Smooth muscle cell (in vitro differentiated cells): ENCODE data around the gene ADISSP. TPM values are rescaled to one million over a fixed set of nuclear protein-coding genes. Genes with fewer than 3 reads are reported as not detected.
A peak's percentile ranks its signal among the peaks of the same experiment; 100 is the strongest.

ENCODE experiments used
- DNase-seq: peaks from one replicate; lab custom pipeline; 2025; ENCODE audit not compliant: unreplicated experiment; lab: John Stamatoyannopoulos, UW
- H2AFZ ChIP-seq: fragments of 200-600 bp; sonication (generic); 2 replicates; pipeline ENCODE4 v1.6.0; 2016; ENCODE audit warnings: antibody characterized with exemption, low read depth, mild to moderate bottlenecking
- H3F3A ChIP-seq: fragments of 200-600 bp; sonication (generic); 2 replicates; pipeline ENCODE4 v1.6.0; 2017; ENCODE audit warnings: antibody characterized with exemption, low read depth
- H3K27ac ChIP-seq: fragments of 200-600 bp; sonication (generic); 2 replicates; pipeline ENCODE4 v1.5.1; 2016; ENCODE audit warnings: low read depth, mild to moderate bottlenecking
- H3K27me3 ChIP-seq: fragments of 200-600 bp; sonication (generic); 2 replicates; pipeline ENCODE4 v1.6.1; 2016; ENCODE audit warnings: low read depth, mild to moderate bottlenecking
- H3K36me3 ChIP-seq: fragments of 200-600 bp; sonication (generic); 2 replicates; pipeline ENCODE4 v1.5.1; 2016; ENCODE audit warnings: low read depth
- H3K4me1 ChIP-seq: fragments of 200-600 bp; sonication (generic); 2 replicates; pipeline ENCODE4 v1.5.1; 2016; ENCODE audit warnings: low read depth
- H3K4me2 ChIP-seq: fragments of 200-600 bp; sonication (generic); 2 replicates; pipeline ENCODE4 v1.6.0; 2016; ENCODE audit warnings: mild to moderate bottlenecking
- H3K4me3 ChIP-seq: fragments of 200-600 bp; sonication (generic); 2 replicates; pipeline ENCODE4 v1.5.1; 2016; ENCODE audit warnings: mild to moderate bottlenecking
- H3K79me2 ChIP-seq: fragments of 200-600 bp; sonication (generic); 2 replicates; pipeline ENCODE4 v1.6.0; 2016; ENCODE audit warnings: low read depth, mild to moderate bottlenecking
- H3K9ac ChIP-seq: fragments of 200-600 bp; sonication (generic); 2 replicates; pipeline ENCODE4 v1.6.0; 2016; ENCODE audit warnings: low read depth
- H3K9me3 ChIP-seq: fragments of 200-600 bp; sonication (generic); replicated peaks from 2 replicates; pipeline ENCODE4 v1.5.1; 2016; ENCODE audit warnings: low read depth
- H4K20me1 ChIP-seq: fragments of 200-600 bp; sonication (generic); 2 replicates; pipeline ENCODE4 v1.6.0; 2016; ENCODE audit warnings: low read depth
- CTCF ChIP-seq: fragments of 200-600 bp; sonication (generic); IDR thresholded peaks from 2 replicates; pipeline ENCODE4 v1.5.1; 2017; ENCODE audit warnings: borderline replicate concordance, mild to moderate bottlenecking, antibody characterized with exemption; ENCODE audit not compliant: insufficient read depth, poor library complexity, severe bottlenecking
- WGBS: methylation state at CpG from one replicate; pipeline ENCODE4 v1.1.7; 2016; ENCODE audit warnings: low lambda C conversion rate; 5-methylcytosine and 5-hydroxymethylcytosine counted together
- polyA plus RNA-seq: library from polyadenylated mRNA; unstranded; fragments of >200 nt; fragmentation: Nextera tagmentation; extraction: Ambion mirVana; gene quantifications from 2 replicates; pipeline ENCODE4 v1.2.1, GENCODE V29; 2016
- total RNA-seq: library from RNA; depleted of rRNA; stranded (reverse); fragments of >200 nt; gene quantifications from 2 replicates; pipeline ENCODE4 v1.2.3, GENCODE V29; 2014

The ADISSP gene
- total and polyA plus RNA-seq, 2 experiments from 2014 or later, result 7.6 to 46.7 TPM

- 81% methylated on average over 2 of the region's 2 CpGs for WGBS
- Histone ChIP-seq H4K20me1 (peaks cover 3% of the 10 kb centered on the region), H3K4me3 (no peak overlapping the region), H3F3A (peaks cover 2% of the 10 kb centered on the region), H2AFZ (no peak overlapping the region), H3K4me1 (peaks cover 5% of the 10 kb centered on the region), H3K27ac (no peak overlapping the region), H3K4me2 (no peak overlapping the region), H3K36me3 (no peaks in the 10 kb centered on the region), H3K9ac (no peak overlapping the region), H3K27me3 (peaks cover 48% of the 10 kb centered on the region), H3K9me3 (no peaks in the 10 kb centered on the region), H3K79me2 (no peaks in the 10 kb centered on the region)
- no peak for DNase-seq
- TF ChIP-seq CTCF, result no peak
These were observed 20.1 kb downstream of the ADISSP start for GRCh38 chr20:3747471-3747870.

GRCh38 chr20:3745686-3746173, 21.8 kb downstream of the ADISSP start:
- TF ChIP-seq CTCF, result no peak
- peaks cover 35% of the 10 kb centered on the region for H3K27me3 ChIP-seq
- H3K9me3 ChIP-seq, result no peaks in the 10 kb centered on the region
- no peak overlapping the region for H3K9ac ChIP-seq
- no peak for DNase-seq
- H3K4me1 ChIP-seq, result no peaks in the 10 kb centered on the region
- no peaks in the 10 kb centered on the region for H3F3A ChIP-seq
- H3K36me3 ChIP-seq, result no peaks in the 10 kb centered on the region
- H3K4me2 ChIP-seq, result no peak overlapping the region
- 75% methylated on average over 11 of the region's 11 CpGs for WGBS
- H3K4me3 ChIP-seq, result no peak overlapping the region
- no peak overlapping the region for H2AFZ ChIP-seq
- H3K27ac ChIP-seq, result no peak overlapping the region
- H4K20me1 ChIP-seq, result no peaks in the 10 kb centered on the region
- no peaks in the 10 kb centered on the region for H3K79me2 ChIP-seq

GRCh38 chr20:3744806-3745685, 22.5 kb downstream of the ADISSP start:
- no peak for TF ChIP-seq CTCF

More at GRCh38 chr20:3744806-3745685, 22.5 kb downstream of the ADISSP start:
- peak; percentile 35 for DNase-seq
- Histone ChIP-seq H3K79me2 (no peaks in the 10 kb centered on the region), H3F3A (no peaks in the 10 kb centered on the region), H3K4me3 (peak overlapping the region; percentile 4), H4K20me1 (no peaks in the 10 kb centered on the region), H3K4me2 (peak overlapping the region; percentile 61), H2AFZ (peak overlapping the region; percentile 62), H3K36me3 (no peaks in the 10 kb centered on the region), H3K27me3 (peaks cover 28% of the 10 kb centered on the region), H3K27ac (no peak overlapping the region), H3K9ac (no peak overlapping the region), H3K4me1 (no peaks in the 10 kb centered on the region), H3K9me3 (no peaks in the 10 kb centered on the region)
- 21% methylated on average over 44 of the region's 45 CpGs for WGBS
